Transverse colon (tissue), 4 donors: Measurements from ENCODE around the gene ZSCAN5B. TPM values are rescaled to one million over a fixed set of nuclear protein-coding genes. Genes with fewer than 3 reads are reported as not detected.
"Not testable (repeated sequence)": the region's sequence is repeated elsewhere in the genome, so short reads cannot be mapped to it uniquely, and the experiment has no call there.

Experiments used
- DNase-seq: peaks from one replicate; pipeline ENCODE4 v3.0.0-alpha.2; 2019
- H3K27ac ChIP-seq, 4 donors: fragments of 200-600 bp; sonication (generic); 2 replicates each; pipeline ENCODE4 v1.5.1; 2016 to 2018; ENCODE audit warnings: inconsistent platforms in 4 of 4
- H3K27me3 ChIP-seq: fragments of 200-600 bp; sonication (generic); 2 replicates; pipeline ENCODE4 v1.5.1; 2017; ENCODE audit warnings: inconsistent platforms
- H3K36me3 ChIP-seq, 4 donors: fragments of 200-600 bp; sonication (generic); 2 replicates each; pipeline ENCODE4 v1.5.1; 2017 to 2019; ENCODE audit warnings: inconsistent platforms in 4 of 4
- H3K4me1 ChIP-seq, 4 donors: fragments of 200-600 bp; sonication (generic); 2 replicates each; pipeline ENCODE4 v1.5.1; 2017 to 2020; ENCODE audit warnings: inconsistent platforms in 4 of 4
- H3K4me3 ChIP-seq, 4 donors: fragments of 200-600 bp; sonication (generic); 1 replicate in 1 of 4; 2 replicates in 3 of 4; pipeline versions ENCODE4 v1.5.1 to v1.6.1; 2017 to 2019; ENCODE audit warnings: inconsistent platforms in 4 of 4
- H3K9me3 ChIP-seq, 2 donors: fragments of 200-600 bp; sonication (generic); 2 replicates each; pipeline ENCODE4 v1.5.1; 2017 to 2019; ENCODE audit warnings: inconsistent platforms in 2 of 2
- EP300 ChIP-seq: sonication (generic); formaldehyde crosslinking; IDR thresholded peaks from one replicate; pipeline ENCODE4 v1.6.1; 2017; ENCODE audit warnings: antibody characterized with exemption, low read depth
- POLR2A ChIP-seq: fragments of 450-650 bp; IDR thresholded peaks from one replicate; pipeline ENCODE4 v1.6.1; 2016; ENCODE audit warnings: antibody characterized with exemption, mild to moderate bottlenecking, moderate library complexity
- POLR2AphosphoS5 ChIP-seq, 3 donors: sonication (generic); formaldehyde crosslinking; IDR thresholded peaks; one replicate each; pipeline ENCODE4 v1.6.1; 2016; ENCODE audit warnings: antibody characterized with exemption in 3 of 3
- WGBS, 2 donors: methylation state at CpG; one replicate each; pipeline ENCODE4 v1.1.5; 2018; ENCODE audit warnings: low coverage in 1 of 2; 5-methylcytosine and 5-hydroxymethylcytosine counted together
- in situ Hi-C, 4 donors: fragments of 200-750 bp; cut with MboI; loops; one replicate each; pipeline versions ENCODE4 v1.15.0 to v1.15.1; 2017; ENCODE audit warnings: low sequenced_read_pairs in 3 of 4, low pct_ligation_motif_present in 1 of 4, low pct_unique_long_range_greater_than_20kb in 1 of 4
- intact Hi-C: fragments of 100-400 bp; cut with DNase I; formaldehyde crosslinking; loops from one replicate; pipeline ENCODE4 v1.15.1; 2023; ENCODE audit warnings: low total_unique reads
- total RNA-seq, 4 donors: library from RNA; depleted of rRNA; stranded (reverse); fragments of >200 nt; gene quantifications; one replicate each; pipeline ENCODE4 v1.1.0, GENCODE V29; 2016
- TF ChIP-seq, protein P1 (sequence below), 5 experiments: fragments of 200-600 bp in 3 of 5; fragments of 450-650 bp in 2 of 5; sonication (generic) in 3 of 5; IDR thresholded peaks; 1 replicate in 2 of 5; 2 replicates in 3 of 5; pipeline ENCODE4 v1.5.1; 2016 to 2017; ENCODE audit warnings: antibody characterized with exemption in 5 of 5, inconsistent platforms in 3 of 5, mild to moderate bottlenecking in 2 of 5, moderate library complexity in 1 of 5

ZSCAN5B gene
- total RNA-seq, 4 donors from 2014 or later: not detected

DNA sequence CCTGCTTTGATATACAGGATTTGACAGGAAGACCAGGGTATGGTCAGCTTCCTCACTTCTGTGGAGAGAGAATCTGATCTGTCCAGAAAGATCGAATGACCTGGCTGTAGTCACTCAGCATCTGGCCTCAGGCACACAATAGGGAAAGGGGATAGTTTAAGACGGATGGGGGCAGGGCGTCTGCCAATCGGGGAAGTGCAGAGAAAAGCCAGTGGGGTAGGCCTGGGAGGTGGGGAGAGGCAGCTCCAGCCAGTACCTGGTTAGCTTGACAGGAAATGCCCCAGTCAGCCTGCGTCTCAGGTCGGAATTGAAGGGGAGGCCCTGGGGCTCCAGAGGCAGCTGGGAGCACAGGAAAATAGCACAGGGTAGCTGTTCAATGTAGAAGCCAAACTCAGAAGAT, 44.1 kb downstream of the ZSCAN5B start:
- Histone ChIP-seq H3K9me3 (no peaks in the 10 kb centered on the region), H3K4me3 (no peak overlapping the region), H3K27ac (no peak overlapping the region), H3K36me3 (no peaks in the 10 kb centered on the region), H3K27me3 (no peaks in the 10 kb centered on the region), H3K4me1 (peaks cover 0 to 20% (median 6%) of the 10 kb centered on the region in 4 donors)
- WGBS, 2 donors: 75% methylated on average over 6 of the region's 6 CpGs; no CpG with 5 or more reads in 1 of the 2 donors
- TF ChIP-seq, protein P1, sequence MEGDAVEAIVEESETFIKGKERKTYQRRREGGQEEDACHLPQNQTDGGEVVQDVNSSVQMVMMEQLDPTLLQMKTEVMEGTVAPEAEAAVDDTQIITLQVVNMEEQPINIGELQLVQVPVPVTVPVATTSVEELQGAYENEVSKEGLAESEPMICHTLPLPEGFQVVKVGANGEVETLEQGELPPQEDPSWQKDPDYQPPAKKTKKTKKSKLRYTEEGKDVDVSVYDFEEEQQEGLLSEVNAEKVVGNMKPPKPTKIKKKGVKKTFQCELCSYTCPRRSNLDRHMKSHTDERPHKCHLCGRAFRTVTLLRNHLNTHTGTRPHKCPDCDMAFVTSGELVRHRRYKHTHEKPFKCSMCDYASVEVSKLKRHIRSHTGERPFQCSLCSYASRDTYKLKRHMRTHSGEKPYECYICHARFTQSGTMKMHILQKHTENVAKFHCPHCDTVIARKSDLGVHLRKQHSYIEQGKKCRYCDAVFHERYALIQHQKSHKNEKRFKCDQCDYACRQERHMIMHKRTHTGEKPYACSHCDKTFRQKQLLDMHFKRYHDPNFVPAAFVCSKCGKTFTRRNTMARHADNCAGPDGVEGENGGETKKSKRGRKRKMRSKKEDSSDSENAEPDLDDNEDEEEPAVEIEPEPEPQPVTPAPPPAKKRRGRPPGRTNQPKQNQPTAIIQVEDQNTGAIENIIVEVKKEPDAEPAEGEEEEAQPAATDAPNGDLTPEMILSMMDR (IDR thresholded peaks at IDR 0.05): no peak
- TF ChIP-seq POLR2AphosphoS5 (IDR thresholded peaks at IDR 0.05) (no peak), POLR2A (no peak), EP300 (no peak)
- intact Hi-C loops (no loop called here), in situ Hi-C loops (no loop called here)
- no peak for DNase-seq

DNA sequence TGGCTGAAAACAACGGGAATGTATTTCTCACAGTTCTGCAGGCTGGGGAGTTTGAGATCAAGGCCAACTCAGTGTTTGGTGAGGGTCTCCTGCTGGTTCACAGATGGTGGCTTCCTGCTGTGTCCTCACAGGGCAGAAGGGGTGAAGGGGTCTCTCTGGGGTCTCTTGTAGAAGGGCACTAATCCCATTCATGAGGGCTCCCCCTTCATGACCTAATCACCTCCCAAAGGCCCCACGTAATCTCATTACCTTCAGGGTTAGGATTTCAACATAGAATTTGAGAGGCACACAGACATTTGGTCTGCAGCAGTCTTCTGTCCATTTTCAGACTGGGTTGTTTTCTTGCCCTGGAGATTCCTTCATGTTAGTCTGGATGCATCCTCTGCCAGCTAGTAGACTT, 44.9 kb downstream of the ZSCAN5B start:
- no peak overlapping the region for H3K4me3 ChIP-seq
- intact Hi-C loops (no loop called here), in situ Hi-C loops (no loop called here)
- TF ChIP-seq, protein P1 (IDR thresholded peaks at IDR 0.05): no peak
- no peak for TF ChIP-seq POLR2AphosphoS5 (IDR thresholded peaks at IDR 0.05)
- TF ChIP-seq EP300: no peak
- no peak for TF ChIP-seq POLR2A
- H3K4me1 ChIP-seq: peaks cover 0 to 20% (median 6%) of the 10 kb centered on the region in 4 donors
- DNase-seq: no peak
- no peak overlapping the region for H3K27ac ChIP-seq
- no peaks in the 10 kb centered on the region for H3K36me3 ChIP-seq
- 82% methylated on average over 2 of the region's 2 CpGs; no CpG with 5 or more reads in 1 of the 2 donors for WGBS, 2 donors
- no peaks in the 10 kb centered on the region for H3K27me3 ChIP-seq
- H3K9me3 ChIP-seq: no peaks in the 10 kb centered on the region

- H3K4me1 ChIP-seq: peaks cover 0 to 8% (median 0%) of the 10 kb centered on the region in 4 donors
- H3K27ac ChIP-seq: no peak overlapping the region
- TF ChIP-seq, protein P1 (IDR thresholded peaks at IDR 0.05): no peak
- TF ChIP-seq POLR2AphosphoS5 (IDR thresholded peaks at IDR 0.05) (no peak), EP300 (no peak), POLR2A (no peak)
- in situ Hi-C loops (no loop called here), intact Hi-C loops (no loop called here)
- DNase-seq: no peak
- WGBS, 2 donors: 93 to 94% methylated on average over 7 to 11 of the region's 11 CpGs
- no peaks in the 10 kb centered on the region for H3K27me3 ChIP-seq
- H3K36me3 ChIP-seq: peaks cover 0 to 7% (median 0%) of the 10 kb centered on the region in 4 donors
- no peak overlapping the region for H3K4me3 ChIP-seq
- H3K9me3 ChIP-seq: no peaks in the 10 kb centered on the region
Measured at GRCh38 chr19:56150358-56150757, 47.2 kb downstream of the ZSCAN5B start.

DNA sequence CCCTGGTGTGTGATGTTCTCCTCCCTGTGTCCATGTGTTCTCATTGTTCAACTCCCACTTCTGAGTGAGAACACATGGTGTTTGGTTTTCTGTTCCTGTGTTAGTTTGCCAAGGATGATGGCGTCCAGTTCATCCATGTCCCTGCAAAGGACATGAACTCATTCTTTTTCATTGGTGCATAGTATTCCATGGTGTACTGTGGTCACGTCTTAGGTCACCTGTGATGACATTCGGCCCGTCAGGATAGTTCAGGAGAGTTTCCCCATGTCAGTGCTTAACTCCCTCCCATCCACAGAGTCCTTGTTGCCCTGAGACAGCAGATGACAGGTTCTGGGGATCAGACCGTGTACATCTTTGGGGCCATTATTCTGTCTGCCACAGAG, 47.9 kb downstream of the ZSCAN5B start:
- no peak overlapping the region for H3K4me3 ChIP-seq
- WGBS, 2 donors: 96% methylated on average over 5 of the region's 5 CpGs; no CpG with 5 or more reads in 1 of the 2 donors
- H3K4me1 ChIP-seq: peaks cover 0 to 8% (median 0%) of the 10 kb centered on the region in 4 donors
- no peaks in the 10 kb centered on the region for H3K9me3 ChIP-seq
- intact Hi-C loops (no loop called here), in situ Hi-C loops (no loop called here)
- H3K27ac ChIP-seq: no peak overlapping the region
- no peak for DNase-seq
- H3K27me3 ChIP-seq: no peaks in the 10 kb centered on the region
- peaks cover 0 to 7% (median 0%) of the 10 kb centered on the region in 4 donors for H3K36me3 ChIP-seq
- no peak for TF ChIP-seq POLR2A
- TF ChIP-seq, protein P1 (IDR thresholded peaks at IDR 0.05): no peak
- TF ChIP-seq POLR2AphosphoS5 (IDR thresholded peaks at IDR 0.05): no peak
- TF ChIP-seq EP300: no peak

GRCh38 chr19:56148955-56149655, 48.5 kb downstream of the ZSCAN5B start:
- H3K4me1 ChIP-seq, H3K27ac ChIP-seq, H3K9me3 ChIP-seq, DNase-seq, H3K36me3 ChIP-seq, H3K4me3 ChIP-seq, H3K27me3 ChIP-seq, intact Hi-C loops, in situ Hi-C loops: not testable (repeated sequence)
- WGBS, 2 donors: 86 to 94% methylated on average over 5 to 12 of the region's 12 CpGs
